Measurements from ENCODE around the gene CLSTN2. TPM values are rescaled to one million over a fixed set of nuclear protein-coding genes. Genes with fewer than 3 reads are reported as not detected.

The CLSTN2 gene
- total RNA-seq, 1 experiment from 2014 or later = 0.68 TPM

DNA sequence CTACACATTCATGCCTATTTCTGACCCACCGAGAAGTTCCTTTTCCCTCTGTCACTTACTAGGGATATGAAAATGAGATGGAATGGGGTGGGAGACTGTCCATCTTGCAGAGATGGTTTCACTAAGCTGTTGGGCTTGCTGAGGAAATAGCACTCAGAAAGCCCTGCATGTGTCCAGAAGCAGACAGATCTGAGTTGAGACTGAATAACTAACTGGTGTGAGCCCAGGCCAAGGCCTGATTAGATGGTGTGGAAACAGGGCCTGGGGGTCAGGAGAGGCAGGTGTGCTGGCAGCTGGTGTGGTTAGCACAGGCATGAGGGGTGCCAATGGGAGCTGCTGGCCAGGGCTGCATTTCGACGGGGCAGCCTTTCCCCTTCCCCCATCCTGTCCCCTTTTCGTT, 72.1 kb downstream of the CLSTN2 start:
- no peak overlapping the region for H3K56ac ChIP-seq (ENCODE audit: insufficient read length, low read depth, low read length)
- H3K27ac Mint-ChIP-seq = no peak overlapping the region
- H2BK120ac ChIP-seq (ENCODE audit: low read depth, low read length, poor library complexity, severe bottlenecking) = no peak overlapping the region
- no peak overlapping the region for H2BK5ac ChIP-seq (ENCODE audit: insufficient read length, low read length)
- H3K4me1 Mint-ChIP-seq = peaks cover 8 to 12% of the 10 kb centered on the region in 2 experiments
- no peak overlapping the region for H3K4me2 ChIP-seq (ENCODE audit: insufficient read depth, insufficient read length, low read length)
- no peak overlapping the region for H3K9ac ChIP-seq (ENCODE audit: extremely low read depth, insufficient read length, low read length)
- no peaks in the 10 kb centered on the region for H3K79me2 ChIP-seq (ENCODE audit: insufficient read depth, low read length)
- no peak overlapping the region for H3K14ac ChIP-seq (ENCODE audit: insufficient read depth, low read length)
- H2BK20ac ChIP-seq (ENCODE audit: low read depth, low read length, poor library complexity, severe bottlenecking) = no peak overlapping the region
- H4K20me1 ChIP-seq (ENCODE audit: control insufficient read depth, insufficient read depth, insufficient read length) = no peaks in the 10 kb centered on the region
- no peak overlapping the region for H4K91ac ChIP-seq (ENCODE audit: insufficient read length, low read depth, low read length)
- no peaks in the 10 kb centered on the region for H3K36me3 Mint-ChIP-seq (ENCODE audit: insufficient read depth in 1 of 3, low read depth in 3 of 3)
- no peak overlapping the region for H3K27ac ChIP-seq (ENCODE audit: insufficient read length, low read depth, low read length)
- H3T11ph ChIP-seq (ENCODE audit: low read length) = no peak overlapping the region
- no peaks in the 10 kb centered on the region for H3K9me3 ChIP-seq (ENCODE audit: control insufficient read depth, low read depth, low read length)
- H2AK5ac ChIP-seq (ENCODE audit: insufficient read length, low read length) = no peak overlapping the region
- H3K9me3 Mint-ChIP-seq = no peaks in the 10 kb centered on the region
- WGBS (ENCODE audit: extremely low coverage, insufficient read length, low lambda C conversion rate) = no CpG with 5 or more reads among the region's 4 CpGs
- no peaks in the 10 kb centered on the region for H3K79me1 ChIP-seq (ENCODE audit: insufficient read depth, low read depth, low read length, poor library complexity, severe bottlenecking)
- H3K4ac ChIP-seq (ENCODE audit: low read depth, low read length) = no peak overlapping the region
- no peak overlapping the region for H2BK12ac ChIP-seq (ENCODE audit: insufficient read length, low read depth, low read length)
- no peak for DNase-seq
- H3K27me3 Mint-ChIP-seq (ENCODE audit: low read depth) = no peaks in the 10 kb centered on the region; the same call in none of the 2 replicates
- H3K18ac ChIP-seq (ENCODE audit: insufficient read length, low read depth, low read length) = no peak overlapping the region
- H3K4me3 Mint-ChIP-seq = no peak overlapping the region
- no peaks in the 10 kb centered on the region for H3K23me2 ChIP-seq (ENCODE audit: insufficient read length, low read depth, low read length, poor library complexity, severe bottlenecking)
- H2AFZ ChIP-seq (ENCODE audit: low read length) = no peak overlapping the region
- H3K4me1 ChIP-seq (ENCODE audit: insufficient read depth, low read length) = no peaks in the 10 kb centered on the region; the same call in 1 of the 2 replicates
- H3K23ac ChIP-seq (ENCODE audit: insufficient read length, low read depth, low read length) = no peak overlapping the region
- TF ChIP-seq, protein P1, sequence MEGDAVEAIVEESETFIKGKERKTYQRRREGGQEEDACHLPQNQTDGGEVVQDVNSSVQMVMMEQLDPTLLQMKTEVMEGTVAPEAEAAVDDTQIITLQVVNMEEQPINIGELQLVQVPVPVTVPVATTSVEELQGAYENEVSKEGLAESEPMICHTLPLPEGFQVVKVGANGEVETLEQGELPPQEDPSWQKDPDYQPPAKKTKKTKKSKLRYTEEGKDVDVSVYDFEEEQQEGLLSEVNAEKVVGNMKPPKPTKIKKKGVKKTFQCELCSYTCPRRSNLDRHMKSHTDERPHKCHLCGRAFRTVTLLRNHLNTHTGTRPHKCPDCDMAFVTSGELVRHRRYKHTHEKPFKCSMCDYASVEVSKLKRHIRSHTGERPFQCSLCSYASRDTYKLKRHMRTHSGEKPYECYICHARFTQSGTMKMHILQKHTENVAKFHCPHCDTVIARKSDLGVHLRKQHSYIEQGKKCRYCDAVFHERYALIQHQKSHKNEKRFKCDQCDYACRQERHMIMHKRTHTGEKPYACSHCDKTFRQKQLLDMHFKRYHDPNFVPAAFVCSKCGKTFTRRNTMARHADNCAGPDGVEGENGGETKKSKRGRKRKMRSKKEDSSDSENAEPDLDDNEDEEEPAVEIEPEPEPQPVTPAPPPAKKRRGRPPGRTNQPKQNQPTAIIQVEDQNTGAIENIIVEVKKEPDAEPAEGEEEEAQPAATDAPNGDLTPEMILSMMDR (conservative IDR thresholded peaks at IDR 0.05) = no peak
- no peak overlapping the region for H4K5ac ChIP-seq (ENCODE audit: insufficient read length, low read depth, low read length)
- H2BK15ac ChIP-seq (ENCODE audit: low read depth, low read length) = no peak overlapping the region
- no peaks in the 10 kb centered on the region for H3K27me3 ChIP-seq (ENCODE audit: insufficient read depth, low read length)
- H4K8ac ChIP-seq (replicated peaks; ENCODE audit: insufficient read length, low read depth, low read length) = no peak overlapping the region

Measured in H9 (cell line).